GM18861 (cell line): ENCODE data around the gene LRRC41.
"Not testable (repeated sequence)": the region's sequence is repeated elsewhere in the genome, so short reads cannot be mapped to it uniquely, and the experiment has no call there.

Source experiments
- ATAC-seq: cut with Tn5 transposase; IDR thresholded peaks from one replicate; pipeline ENCODE4 v1.9.1; 2021; ENCODE audit not compliant: unreplicated experiment

LRRC41 gene

GRCh38 chr1:46246136-46246535 lies 57.3 kb downstream of the LRRC41 start:
- ATAC-seq: not testable (repeated sequence)

GRCh38 chr1:46244656-46245371 lies 58.6 kb downstream of the LRRC41 start:
- no peak for ATAC-seq

GRCh38 chr1:46243831-46244230 lies 59.6 kb downstream of the LRRC41 start:
- ATAC-seq: not testable (repeated sequence)

GRCh38 chr1:46242918-46243317 lies 60.5 kb downstream of the LRRC41 start:
- no peak for ATAC-seq

DNA sequence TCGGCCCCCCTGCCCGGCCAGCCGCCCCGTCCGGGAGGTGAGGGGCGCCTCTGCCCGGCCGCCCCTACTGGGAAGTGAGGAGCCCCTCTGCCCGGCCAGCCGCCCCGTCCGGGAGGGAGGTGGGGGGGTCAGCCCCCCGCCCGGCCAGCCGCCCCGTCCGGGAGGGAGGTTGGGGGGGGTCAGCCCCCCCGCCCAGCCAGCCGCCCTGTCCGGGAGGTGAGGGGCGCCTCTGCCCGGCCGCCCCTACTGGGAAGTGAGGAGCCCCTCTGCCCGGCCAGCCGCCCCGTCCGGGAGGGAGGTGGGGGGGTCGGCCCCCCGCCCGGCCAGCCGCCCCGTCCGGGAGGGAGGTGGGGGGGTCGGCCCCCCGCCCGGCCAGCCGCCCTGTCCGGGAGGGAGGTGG lies 61.7 kb downstream of the LRRC41 start:
- ATAC-seq: not testable (repeated sequence)

DNA sequence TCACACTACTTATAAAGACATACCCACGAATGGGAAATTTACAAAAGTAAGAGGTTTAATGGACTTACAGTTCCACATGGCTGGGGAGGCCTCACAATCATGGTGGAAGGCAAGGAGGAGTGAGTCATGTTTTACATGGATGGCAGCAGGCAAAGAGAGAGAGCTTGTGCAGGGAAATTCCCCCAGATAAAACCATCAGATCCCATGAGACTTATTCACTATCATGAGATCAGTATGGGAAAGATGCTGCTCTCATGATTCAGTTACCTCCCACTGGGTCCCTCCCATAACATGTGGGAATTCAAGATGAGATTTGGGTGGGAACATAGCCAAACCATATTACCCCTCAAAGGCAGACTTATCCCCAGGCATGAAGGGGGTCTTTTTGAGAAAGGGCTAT lies 64.6 kb downstream of the LRRC41 start:
- ATAC-seq: not testable (repeated sequence)

DNA sequence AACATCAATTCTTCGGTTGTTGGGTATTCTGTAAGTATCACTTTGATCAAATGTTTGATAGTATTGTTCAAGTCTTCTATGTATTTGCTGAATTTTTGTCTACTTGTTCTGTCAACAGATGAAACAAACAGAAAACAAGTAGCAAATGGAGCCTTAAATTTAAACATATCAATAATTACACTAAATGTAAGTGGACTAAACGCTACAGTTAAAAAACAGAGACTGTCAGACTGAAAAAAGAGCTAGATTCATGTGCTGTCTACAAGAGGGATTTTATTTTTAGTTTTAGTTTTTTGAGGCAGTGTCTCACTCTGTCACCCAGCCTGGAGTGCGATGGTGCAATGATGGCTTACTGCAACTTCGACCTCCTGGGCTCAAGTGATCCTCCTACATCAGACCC lies 66.5 kb downstream of the LRRC41 start:
- no peak for ATAC-seq

GRCh38 chr1:46231231-46231630 lies 72.2 kb downstream of the LRRC41 start:
- ATAC-seq: not testable (repeated sequence)
